Posterior vena cava (tissue), 2 donors: ENCODE results near the gene RAPGEF3. TPM values are rescaled to one million over a fixed set of nuclear protein-coding genes. Genes with fewer than 3 reads are reported as not detected.

Source experiments
- DNase-seq: peaks from one replicate; pipeline ENCODE4 v3.0.0-alpha.2; 2020; ENCODE audit warnings: low spot score
- intact Hi-C, 2 donors: fragments of 100-400 bp; cut with DNase I; formaldehyde crosslinking; loops; one replicate each; pipeline versions ENCODE4 v1.14.1 to v1.14.2; 2022 to 2023
- total RNA-seq, 2 donors: library from RNA; stranded (reverse); fragmentation: NEBNext Ultra II Directional; extraction: Animal tissue kit (Norgen Biotek cat#: 25700); gene quantifications; one replicate each; pipeline ENCODE4 v1.2.1, GENCODE V29; 2021
- donor health status: DM: yes; HTN: yes; CAD: no.
- donor health status: DM: yes; HTN: yes; CAD: no.

RAPGEF3 gene
- total RNA-seq, 2 donors from 2014 or later: 18.3 to 33.5 TPM

DNA sequence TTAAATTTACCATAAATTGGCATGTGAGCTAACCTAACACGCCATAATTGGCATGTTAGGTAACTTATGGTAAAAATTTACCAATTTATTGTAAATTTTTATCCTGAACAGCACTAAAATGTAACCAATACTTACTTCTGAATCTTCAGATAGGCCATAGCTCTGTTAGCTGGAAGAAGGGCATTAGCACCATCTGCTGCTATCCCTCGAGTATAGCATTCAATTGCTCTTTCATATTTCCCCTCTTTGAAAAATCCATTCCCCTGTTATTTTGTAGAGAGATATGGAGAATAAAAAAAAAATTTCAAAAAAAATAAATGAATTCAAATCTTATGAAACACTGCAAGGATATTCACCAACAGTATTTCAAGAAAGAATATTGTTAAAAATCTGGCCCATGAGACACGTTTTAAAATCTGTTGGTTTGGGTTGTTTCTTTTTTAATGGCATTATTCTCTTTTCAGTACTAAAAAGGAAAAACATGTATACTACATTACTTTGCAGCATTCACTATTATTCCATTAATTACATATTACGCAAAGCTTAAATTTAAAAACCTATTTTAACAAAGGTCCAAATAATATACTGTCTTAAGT, 71.9 kb downstream of the RAPGEF3 start:
- no peak for DNase-seq

More for the DNA sequence above, 71.9 kb downstream of the RAPGEF3 start:
- intact Hi-C loops: no loop called here

Other genes with a start within 250 kb of the RAPGEF3 start
- gene RPAP3, start 52.9 kb downstream of the RAPGEF3 start, total RNA-seq: 10 to 100 TPM; 23.2 to 24.0 TPM
- 1 to 10 TPM in 1 of 2 donors, under 1 TPM in 1; 0.38 to 1.7 TPM for gene ENDOU, start 33.4 kb downstream of the RAPGEF3 start, total RNA-seq
- 10 to 100 TPM; 28.5 to 33.8 TPM for gene SLC48A1, start 14.4 kb upstream of the RAPGEF3 start, total RNA-seq
- 100 to 1,000 TPM; 111 to 126 TPM for gene HDAC7, start 61.0 kb upstream of the RAPGEF3 start, total RNA-seq
- 10 to 100 TPM in 1 of 2 donors, 1 to 10 TPM in 1; 9.6 to 10.2 TPM for gene VDR, start 146.1 kb upstream of the RAPGEF3 start, total RNA-seq
- gene TMEM106C, start 204.7 kb upstream of the RAPGEF3 start, total RNA-seq: 10 to 100 TPM; 29.5 to 36.1 TPM
- not detected for gene COL2A1, start 245.6 kb upstream of the RAPGEF3 start, total RNA-seq